GM13977 (cell line): ENCODE measurements around the gene BET1L.
A peak's percentile ranks its signal among the peaks of the same experiment; 100 is the strongest.
"Not testable (repeated sequence)": the region's sequence is repeated elsewhere in the genome, so short reads cannot be mapped to it uniquely, and the experiment has no call there.

Experiments used
- DNase-seq: peaks from one replicate; pipeline ENCODE4 v3.0.0; 2012; ENCODE audit warnings: low spot score
- in situ Hi-C: fragments of 300-500 bp; cut with MboI; formaldehyde crosslinking; loops from one replicate; pipeline ENCODE4 v1.12.0; 2022; ENCODE audit warnings: low sequenced_read_pairs, low pct_unique_long_range_greater_than_20kb, mixed read lengths, inconsistent platforms; ENCODE audit not compliant: unreplicated experiment
- TF ChIP-seq, protein P1 (sequence below): IDR thresholded peaks from 2 replicates; pipeline ENCODE4 v1.5.1; 2012; ENCODE audit warnings: mild to moderate bottlenecking, control low read depth; ENCODE audit not compliant: insufficient read depth; ENCODE audit errors: extremely low read depth, missing control alignments

Gene BET1L

DNA sequence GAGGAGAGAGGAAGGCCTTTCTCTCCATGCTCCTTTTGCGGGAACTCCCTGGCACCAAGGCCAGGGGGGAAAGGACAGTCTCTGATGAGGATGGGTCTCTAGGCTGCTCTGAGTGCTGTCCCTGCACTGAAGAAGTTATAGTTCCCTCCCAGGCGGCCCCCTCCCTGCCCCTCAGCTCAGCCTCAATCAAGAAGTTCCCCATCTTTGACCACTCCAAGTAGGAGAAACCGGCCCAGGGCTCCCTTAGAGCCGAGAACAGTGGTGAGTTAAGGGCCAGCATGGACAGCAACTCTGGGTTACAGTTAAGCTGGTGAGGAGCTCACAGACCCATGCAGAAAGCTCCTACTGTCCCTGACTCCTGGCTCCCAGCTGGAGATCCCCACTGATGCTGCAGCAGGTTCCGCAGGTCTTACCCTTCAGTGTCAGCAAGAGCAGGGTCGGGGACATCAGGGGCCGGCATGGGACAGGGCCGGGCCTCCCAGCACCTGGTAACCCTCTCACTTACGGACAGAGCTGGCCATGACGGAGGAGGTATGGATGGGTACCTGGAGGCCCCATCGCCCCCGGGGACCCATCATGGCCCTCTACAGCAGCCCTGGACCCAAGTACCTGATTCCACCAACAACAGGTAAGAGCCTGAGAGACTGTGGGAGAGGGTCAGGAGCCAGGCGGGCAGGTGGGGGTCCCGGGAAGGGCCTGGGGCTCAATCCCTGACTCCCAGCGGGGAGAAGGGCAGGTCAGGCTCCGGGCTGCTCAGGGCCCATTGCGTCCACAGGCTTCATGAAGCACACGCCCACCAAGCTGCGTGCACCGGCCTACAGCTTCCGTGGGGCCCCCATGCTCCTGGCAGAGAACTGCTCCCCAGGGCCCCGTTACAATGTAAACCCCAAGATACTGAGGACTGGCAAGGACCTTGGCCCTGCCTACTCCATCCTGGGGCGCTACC is 10.1 kb downstream of the BET1L start:
- no peak for DNase-seq
- TF ChIP-seq, protein P1, sequence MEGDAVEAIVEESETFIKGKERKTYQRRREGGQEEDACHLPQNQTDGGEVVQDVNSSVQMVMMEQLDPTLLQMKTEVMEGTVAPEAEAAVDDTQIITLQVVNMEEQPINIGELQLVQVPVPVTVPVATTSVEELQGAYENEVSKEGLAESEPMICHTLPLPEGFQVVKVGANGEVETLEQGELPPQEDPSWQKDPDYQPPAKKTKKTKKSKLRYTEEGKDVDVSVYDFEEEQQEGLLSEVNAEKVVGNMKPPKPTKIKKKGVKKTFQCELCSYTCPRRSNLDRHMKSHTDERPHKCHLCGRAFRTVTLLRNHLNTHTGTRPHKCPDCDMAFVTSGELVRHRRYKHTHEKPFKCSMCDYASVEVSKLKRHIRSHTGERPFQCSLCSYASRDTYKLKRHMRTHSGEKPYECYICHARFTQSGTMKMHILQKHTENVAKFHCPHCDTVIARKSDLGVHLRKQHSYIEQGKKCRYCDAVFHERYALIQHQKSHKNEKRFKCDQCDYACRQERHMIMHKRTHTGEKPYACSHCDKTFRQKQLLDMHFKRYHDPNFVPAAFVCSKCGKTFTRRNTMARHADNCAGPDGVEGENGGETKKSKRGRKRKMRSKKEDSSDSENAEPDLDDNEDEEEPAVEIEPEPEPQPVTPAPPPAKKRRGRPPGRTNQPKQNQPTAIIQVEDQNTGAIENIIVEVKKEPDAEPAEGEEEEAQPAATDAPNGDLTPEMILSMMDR = no peak
- in situ Hi-C loops = no loop called here

DNA sequence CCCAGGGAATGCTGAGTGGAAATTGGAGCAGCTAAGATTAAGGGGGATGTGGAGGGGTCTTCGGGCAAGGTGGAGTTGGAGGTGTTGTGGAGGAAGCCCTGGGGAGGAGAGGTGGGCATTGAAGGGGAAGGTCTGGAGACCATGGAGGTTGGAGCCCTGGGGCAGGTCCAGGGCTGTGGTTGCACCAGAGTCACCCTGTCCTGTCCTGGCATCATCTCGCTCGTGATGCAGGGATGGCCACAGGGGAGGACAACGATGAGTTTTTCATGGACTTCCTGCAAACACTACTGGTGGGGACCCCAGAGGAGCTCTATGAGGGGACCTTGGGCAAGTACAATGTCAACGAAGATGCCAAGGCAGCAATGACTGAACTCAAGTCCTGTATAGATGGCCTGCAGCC is 13.7 kb downstream of the BET1L start:
- in situ Hi-C loops, DNase-seq: not testable (repeated sequence)

DNA sequence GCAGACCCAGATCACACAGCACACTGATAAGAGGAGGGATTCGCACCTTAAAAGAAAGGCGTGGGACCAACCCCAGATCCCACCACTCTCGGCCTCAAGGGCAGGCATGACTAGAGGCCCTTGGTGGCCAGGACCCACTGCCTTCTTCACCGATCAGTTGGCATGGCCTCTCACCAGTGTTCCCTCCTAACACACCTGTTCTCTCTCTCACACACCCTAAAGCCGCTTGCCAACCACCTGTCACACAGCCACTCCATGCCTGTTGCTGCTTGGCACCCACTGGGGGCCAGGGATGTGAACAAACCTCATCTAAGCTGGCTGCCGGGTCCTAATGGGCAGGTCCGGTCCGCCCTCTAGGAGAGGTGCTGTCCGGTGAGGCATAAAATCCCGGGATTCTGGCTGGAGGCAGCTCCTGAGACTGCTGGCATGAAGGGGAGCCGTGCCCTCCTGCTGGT is 14.5 kb downstream of the BET1L start, which contains the start of gene SCGB1C1:
TSS of gene SCGB1C1 (plus strand) at position 405 of the 455 bp plus-strand sequence. CDS start at position 427, 22 bp downstream.
- in situ Hi-C loops, DNase-seq: not testable (repeated sequence)

DNA sequence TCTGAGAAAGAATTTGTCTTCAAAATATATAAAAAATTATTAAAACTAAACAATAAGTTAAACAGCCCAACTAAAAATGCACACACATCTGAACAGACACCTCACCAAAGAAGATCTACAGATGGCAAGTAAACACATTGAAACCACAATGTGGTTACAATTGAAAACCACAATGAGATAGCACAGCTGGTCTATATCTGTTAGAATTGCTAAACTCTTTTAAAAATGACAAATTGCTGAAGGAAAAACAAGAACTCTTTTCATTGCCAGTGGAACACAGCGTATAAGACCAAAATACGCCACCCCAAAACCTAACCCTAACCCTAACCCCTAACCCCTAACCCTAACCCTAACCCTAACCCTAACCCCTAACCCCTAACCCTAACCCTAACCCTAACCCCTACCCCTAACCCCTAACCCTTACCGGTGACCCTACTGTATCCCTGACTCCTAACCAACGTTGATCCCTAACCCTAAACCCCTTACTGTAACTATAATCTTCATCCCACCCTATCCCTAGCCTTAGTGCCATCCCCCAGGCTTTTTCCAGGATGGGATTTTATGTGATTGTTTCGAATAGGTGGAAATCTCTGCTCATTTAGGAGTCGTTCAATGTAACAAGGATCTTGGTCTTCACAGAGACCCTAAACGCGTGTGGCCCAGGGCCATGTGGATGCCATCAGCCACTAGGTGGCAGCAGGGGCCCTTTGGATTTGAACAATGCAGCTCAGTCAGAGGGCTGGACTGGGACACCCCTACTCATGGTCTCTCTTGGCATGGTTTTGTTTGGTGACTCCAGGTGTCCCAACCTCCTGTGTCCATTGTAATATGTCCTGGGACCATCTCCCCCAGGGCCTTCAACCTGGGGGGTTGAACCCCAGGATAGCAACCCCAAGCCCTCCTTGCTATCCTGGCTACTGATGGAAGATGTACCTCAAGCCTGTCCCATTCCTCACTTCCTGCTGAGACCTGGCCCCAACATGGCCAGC is 15.4 kb downstream of the BET1L start:
- TF ChIP-seq, protein P1 = peak; percentile 58
- DNase-seq, in situ Hi-C loops: not testable (repeated sequence)

DNA sequence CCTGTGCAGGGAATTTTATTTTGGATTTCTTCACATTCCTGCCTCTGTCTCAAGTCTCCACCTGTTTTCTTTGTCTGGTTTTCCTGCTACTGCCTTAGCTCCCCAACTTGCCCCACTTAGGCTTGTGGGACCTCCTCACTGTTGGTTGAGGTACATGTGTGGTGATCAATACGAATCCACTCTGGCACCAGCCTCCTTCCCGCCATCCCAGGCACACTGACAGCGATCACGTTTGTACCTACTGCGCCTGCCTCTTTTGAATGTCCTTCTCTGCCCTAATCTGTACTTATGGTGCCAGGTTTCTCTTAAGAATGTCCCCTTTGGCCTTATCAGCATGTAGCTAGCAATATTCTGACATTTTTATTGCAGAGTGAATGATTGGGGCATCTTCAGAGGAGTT is 16.7 kb downstream of the BET1L start:
- in situ Hi-C loops, DNase-seq: not testable (repeated sequence)

DNA sequence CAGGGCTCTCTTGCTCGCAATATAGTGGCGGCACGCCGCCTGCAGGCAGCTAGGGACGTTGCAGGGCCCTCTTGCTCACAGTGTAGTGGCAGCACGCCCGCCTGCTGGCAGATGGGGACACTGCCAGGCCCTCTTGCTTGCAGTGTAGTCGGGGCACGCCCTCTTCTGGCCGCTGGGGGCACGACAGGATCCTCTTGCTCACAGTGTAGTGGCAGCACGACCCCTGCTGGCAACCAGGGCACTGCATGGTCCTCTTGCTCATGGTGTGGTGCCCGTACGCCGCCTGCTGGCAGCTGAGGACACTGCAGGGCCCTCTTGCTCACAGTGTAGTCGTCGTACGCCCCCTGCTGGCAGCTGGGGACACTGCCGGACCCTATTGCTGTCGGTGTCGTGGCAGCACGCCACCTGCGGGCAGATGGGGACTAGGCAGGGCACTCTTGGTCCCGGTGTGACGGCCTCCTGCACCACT is 17.3 kb downstream of the BET1L start:
- in situ Hi-C loops, DNase-seq: not testable (repeated sequence)

DNA sequence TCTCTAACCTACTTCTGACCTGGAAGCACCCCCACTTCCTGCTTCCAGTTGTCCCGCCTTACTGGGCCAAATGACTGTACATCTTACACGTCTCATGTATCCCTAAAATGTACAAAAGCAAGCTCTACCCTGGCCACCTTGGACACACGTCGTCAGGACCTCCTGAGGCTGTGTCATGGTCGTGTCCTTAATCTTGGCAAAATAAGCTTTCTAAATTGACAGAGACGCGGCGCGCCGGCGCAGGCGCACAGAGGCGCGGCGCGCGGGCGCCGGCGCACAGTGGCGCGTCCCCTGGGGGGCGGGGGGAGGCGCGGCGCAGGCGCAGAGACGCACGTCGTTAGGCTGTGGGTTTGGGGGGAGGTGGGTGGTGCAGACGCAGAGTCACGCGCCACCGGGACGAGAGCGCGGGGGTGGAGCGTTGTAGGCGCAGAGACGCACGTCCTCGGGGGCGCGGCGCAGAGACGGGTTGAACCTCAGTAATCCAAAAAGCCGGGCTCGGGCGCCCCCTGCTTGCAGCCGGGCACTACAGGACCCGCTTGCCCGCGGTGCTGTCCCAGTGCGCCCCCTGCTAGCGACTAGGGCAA is 17.9 kb downstream of the BET1L start:
- DNase-seq = not testable (repeated sequence)

DNA sequence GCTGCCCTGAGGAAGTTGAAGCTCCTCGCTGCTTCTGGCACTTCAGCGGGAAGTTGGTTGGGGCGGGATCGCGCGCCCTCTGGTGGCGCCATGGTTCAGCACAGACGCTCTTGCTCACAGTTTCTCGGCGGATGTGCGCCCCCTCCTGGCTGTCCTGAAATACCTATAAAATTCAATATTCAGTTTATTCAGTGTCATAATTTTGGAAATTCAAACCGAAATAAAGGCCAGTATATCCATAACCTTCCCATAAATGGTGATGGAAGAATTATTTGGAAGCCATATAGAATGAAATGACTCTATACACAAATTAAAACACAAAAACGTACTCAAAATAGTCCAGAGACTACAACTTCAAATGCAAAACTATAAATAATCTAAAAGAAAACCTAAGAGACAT is 27.0 kb downstream of the BET1L start:
- in situ Hi-C loops, DNase-seq: not testable (repeated sequence)

More for the DNA sequence above, 17.9 kb downstream of the BET1L start:
- in situ Hi-C loops = not testable (repeated sequence)
